ENCODE results near the gene MDFIC.

The MDFIC gene

GRCh38 chr7:115040495-115040894 is 118.6 kb downstream of the MDFIC start:
- Histone ChIP-seq H3K9ac (ENCODE audit: low read length in 5 of 5) (no peak overlapping the region), H3K9me3 (ENCODE audit: control insufficient read depth in 5 of 5, low read length in 5 of 5) (no peaks in the 10 kb centered on the region), H3K4me3 (ENCODE audit: low read depth in 1 of 5, low read length in 5 of 5) (no peak overlapping the region), H3K27ac (ENCODE audit: low read depth, low read length) (no peak overlapping the region), H3K4me1 (ENCODE audit: control insufficient read depth in 5 of 5, insufficient read depth in 5 of 5, low read length in 5 of 5) (peaks cover 0 to 16% (median 0%) of the 10 kb centered on the region in 5 donors), H3K36me3 (ENCODE audit: control insufficient read depth in 5 of 5, insufficient read depth in 5 of 5, low read length in 5 of 5) (no peaks in the 10 kb centered on the region), H3K27me3 (ENCODE audit: control insufficient read depth in 5 of 5, insufficient read depth in 4 of 5, low read length in 5 of 5) (no peaks in the 10 kb centered on the region)

- Histone ChIP-seq H3K27ac (ENCODE audit: low read depth, low read length) (peak overlapping the region; percentile 54), H3K9me3 (ENCODE audit: control insufficient read depth in 5 of 5, low read length in 5 of 5) (no peaks in the 10 kb centered on the region), H3K27me3 (ENCODE audit: control insufficient read depth in 5 of 5, insufficient read depth in 4 of 5, low read length in 5 of 5) (no peaks in the 10 kb centered on the region), H3K4me1 (ENCODE audit: control insufficient read depth in 5 of 5, insufficient read depth in 5 of 5, low read length in 5 of 5) (peaks cover 0 to 18% (median 1%) of the 10 kb centered on the region in 5 donors), H3K9ac (ENCODE audit: low read length in 5 of 5) (no peak overlapping the region), H3K4me3 (ENCODE audit: low read depth in 1 of 5, low read length in 5 of 5) (no peak overlapping the region), H3K36me3 (ENCODE audit: control insufficient read depth in 5 of 5, insufficient read depth in 5 of 5, low read length in 5 of 5) (no peaks in the 10 kb centered on the region)
Measured at GRCh38 chr7:115042596-115042995, 120.7 kb downstream of the MDFIC start.

- H3K36me3 ChIP-seq (ENCODE audit: control insufficient read depth in 5 of 5, insufficient read depth in 5 of 5, low read length in 5 of 5) = no peaks in the 10 kb centered on the region
- H3K27ac ChIP-seq (ENCODE audit: low read depth, low read length) = peak overlapping the region; percentile 54
- peaks cover 0 to 18% (median 6%) of the 10 kb centered on the region in 5 donors for H3K4me1 ChIP-seq (ENCODE audit: control insufficient read depth in 5 of 5, insufficient read depth in 5 of 5, low read length in 5 of 5)
- H3K4me3 ChIP-seq (ENCODE audit: low read depth in 1 of 5, low read length in 5 of 5) = no peak overlapping the region
- H3K9me3 ChIP-seq (ENCODE audit: control insufficient read depth in 5 of 5, low read length in 5 of 5) = no peaks in the 10 kb centered on the region
- H3K9ac ChIP-seq (ENCODE audit: low read length in 5 of 5) = no peak overlapping the region
- no peaks in the 10 kb centered on the region for H3K27me3 ChIP-seq (ENCODE audit: control insufficient read depth in 5 of 5, insufficient read depth in 4 of 5, low read length in 5 of 5)
Measured at GRCh38 chr7:115043605-115044004, 121.7 kb downstream of the MDFIC start.

GRCh38 chr7:115044224-115044623 is 122.3 kb downstream of the MDFIC start:
- H3K36me3 ChIP-seq (ENCODE audit: control insufficient read depth in 5 of 5, insufficient read depth in 5 of 5, low read length in 5 of 5) = no peaks in the 10 kb centered on the region
- H3K27ac ChIP-seq (ENCODE audit: low read depth, low read length) = peak overlapping the region; percentile 54
- no peaks in the 10 kb centered on the region for H3K9me3 ChIP-seq (ENCODE audit: control insufficient read depth in 5 of 5, low read length in 5 of 5)
- H3K4me1 ChIP-seq (ENCODE audit: control insufficient read depth in 5 of 5, insufficient read depth in 5 of 5, low read length in 5 of 5) = peaks cover 0 to 18% (median 6%) of the 10 kb centered on the region in 5 donors
- no peaks in the 10 kb centered on the region for H3K27me3 ChIP-seq (ENCODE audit: control insufficient read depth in 5 of 5, insufficient read depth in 4 of 5, low read length in 5 of 5)
- no peak overlapping the region for H3K9ac ChIP-seq (ENCODE audit: low read length in 5 of 5)
- no peak overlapping the region for H3K4me3 ChIP-seq (ENCODE audit: low read depth in 1 of 5, low read length in 5 of 5)

- no peak overlapping the region for H3K4me3 ChIP-seq (ENCODE audit: low read depth in 1 of 5, low read length in 5 of 5)
Measured at GRCh38 chr7:115047958-115048720, 126.2 kb downstream of the MDFIC start.

GRCh38 chr7:115052706-115053105 is 130.8 kb downstream of the MDFIC start:
- H3K27ac ChIP-seq (ENCODE audit: low read depth, low read length) = no peak overlapping the region
- peaks cover 0 to 5% (median 0%) of the 10 kb centered on the region in 5 donors for H3K4me1 ChIP-seq (ENCODE audit: control insufficient read depth in 5 of 5, insufficient read depth in 5 of 5, low read length in 5 of 5)

More at GRCh38 chr7:115047958-115048720, 126.2 kb downstream of the MDFIC start:
- Histone ChIP-seq H3K36me3 (ENCODE audit: control insufficient read depth in 5 of 5, insufficient read depth in 5 of 5, low read length in 5 of 5) (no peaks in the 10 kb centered on the region), H3K4me1 (ENCODE audit: control insufficient read depth in 5 of 5, insufficient read depth in 5 of 5, low read length in 5 of 5) (peaks cover 0 to 16% (median 6%) of the 10 kb centered on the region in 5 donors), H3K9ac (ENCODE audit: low read length in 5 of 5) (no peak overlapping the region), H3K9me3 (ENCODE audit: control insufficient read depth in 5 of 5, low read length in 5 of 5) (peaks cover 0 to 5% (median 0%) of the 10 kb centered on the region in 5 donors), H3K27ac (ENCODE audit: low read depth, low read length) (no peak overlapping the region), H3K27me3 (ENCODE audit: control insufficient read depth in 5 of 5, insufficient read depth in 4 of 5, low read length in 5 of 5) (no peaks in the 10 kb centered on the region)

GRCh38 chr7:115054478-115055065 is 132.7 kb downstream of the MDFIC start:
- Histone ChIP-seq H3K4me3 (ENCODE audit: low read depth in 1 of 5, low read length in 5 of 5) (no peak overlapping the region), H3K27me3 (ENCODE audit: control insufficient read depth in 5 of 5, insufficient read depth in 4 of 5, low read length in 5 of 5) (no peaks in the 10 kb centered on the region), H3K9ac (ENCODE audit: low read length in 5 of 5) (no peak overlapping the region), H3K36me3 (ENCODE audit: control insufficient read depth in 5 of 5, insufficient read depth in 5 of 5, low read length in 5 of 5) (no peaks in the 10 kb centered on the region), H3K9me3 (ENCODE audit: control insufficient read depth in 5 of 5, low read length in 5 of 5) (peaks cover 0 to 5% (median 0%) of the 10 kb centered on the region in 5 donors), H3K27ac (ENCODE audit: low read depth, low read length) (no peak overlapping the region), H3K4me1 (ENCODE audit: control insufficient read depth in 5 of 5, insufficient read depth in 5 of 5, low read length in 5 of 5) (peaks cover 0 to 23% (median 3%) of the 10 kb centered on the region in 5 donors)

More at GRCh38 chr7:115052706-115053105, 130.8 kb downstream of the MDFIC start:
- H3K27me3 ChIP-seq (ENCODE audit: control insufficient read depth in 5 of 5, insufficient read depth in 4 of 5, low read length in 5 of 5) = no peaks in the 10 kb centered on the region
- H3K9me3 ChIP-seq (ENCODE audit: control insufficient read depth in 5 of 5, low read length in 5 of 5) = peaks cover 0 to 5% (median 0%) of the 10 kb centered on the region in 5 donors
- no peak overlapping the region for H3K4me3 ChIP-seq (ENCODE audit: low read depth in 1 of 5, low read length in 5 of 5)
- no peaks in the 10 kb centered on the region for H3K36me3 ChIP-seq (ENCODE audit: control insufficient read depth in 5 of 5, insufficient read depth in 5 of 5, low read length in 5 of 5)
- no peak overlapping the region for H3K9ac ChIP-seq (ENCODE audit: low read length in 5 of 5)

- Histone ChIP-seq H3K9me3 (ENCODE audit: control insufficient read depth in 5 of 5, low read length in 5 of 5) (peaks cover 0 to 5% (median 0%) of the 10 kb centered on the region in 5 donors), H3K27me3 (ENCODE audit: control insufficient read depth in 5 of 5, insufficient read depth in 4 of 5, low read length in 5 of 5) (no peaks in the 10 kb centered on the region), H3K9ac (ENCODE audit: low read length in 5 of 5) (no peak overlapping the region), H3K4me3 (ENCODE audit: low read depth in 1 of 5, low read length in 5 of 5) (no peak overlapping the region), H3K36me3 (ENCODE audit: control insufficient read depth in 5 of 5, insufficient read depth in 5 of 5, low read length in 5 of 5) (no peaks in the 10 kb centered on the region), H3K27ac (ENCODE audit: low read depth, low read length) (no peak overlapping the region), H3K4me1 (ENCODE audit: control insufficient read depth in 5 of 5, insufficient read depth in 5 of 5, low read length in 5 of 5) (peaks cover 0 to 37% (median 9%) of the 10 kb centered on the region in 5 donors)
Measured at GRCh38 chr7:115056019-115056418, 134.1 kb downstream of the MDFIC start.

GRCh38 chr7:115058726-115059125 is 136.8 kb downstream of the MDFIC start:
- H3K27ac ChIP-seq (ENCODE audit: low read depth, low read length) = peak overlapping the region; percentile 82
- H3K9me3 ChIP-seq (ENCODE audit: control insufficient read depth in 5 of 5, low read length in 5 of 5) = no peaks in the 10 kb centered on the region
- peaks cover 0 to 39% (median 9%) of the 10 kb centered on the region in 5 donors for H3K4me1 ChIP-seq (ENCODE audit: control insufficient read depth in 5 of 5, insufficient read depth in 5 of 5, low read length in 5 of 5)
- no peaks in the 10 kb centered on the region for H3K27me3 ChIP-seq (ENCODE audit: control insufficient read depth in 5 of 5, insufficient read depth in 4 of 5, low read length in 5 of 5)
- no peak overlapping the region for H3K4me3 ChIP-seq (ENCODE audit: low read depth in 1 of 5, low read length in 5 of 5)
- no peaks in the 10 kb centered on the region for H3K36me3 ChIP-seq (ENCODE audit: control insufficient read depth in 5 of 5, insufficient read depth in 5 of 5, low read length in 5 of 5)
- no peak overlapping the region for H3K9ac ChIP-seq (ENCODE audit: low read length in 5 of 5)

GRCh38 chr7:115059321-115059720 is 137.4 kb downstream of the MDFIC start:
- no peak overlapping the region for H3K9ac ChIP-seq (ENCODE audit: low read length in 5 of 5)
- no peaks in the 10 kb centered on the region for H3K36me3 ChIP-seq (ENCODE audit: control insufficient read depth in 5 of 5, insufficient read depth in 5 of 5, low read length in 5 of 5)
- no peaks in the 10 kb centered on the region for H3K27me3 ChIP-seq (ENCODE audit: control insufficient read depth in 5 of 5, insufficient read depth in 4 of 5, low read length in 5 of 5)
- no peaks in the 10 kb centered on the region for H3K9me3 ChIP-seq (ENCODE audit: control insufficient read depth in 5 of 5, low read length in 5 of 5)
- peak overlapping the region; percentile 82 for H3K27ac ChIP-seq (ENCODE audit: low read depth, low read length)
- H3K4me3 ChIP-seq (ENCODE audit: low read depth in 1 of 5, low read length in 5 of 5) = no peak overlapping the region
- H3K4me1 ChIP-seq (ENCODE audit: control insufficient read depth in 5 of 5, insufficient read depth in 5 of 5, low read length in 5 of 5) = peaks cover 0 to 39% (median 9%) of the 10 kb centered on the region in 5 donors

Measured in subcutaneous abdominal adipose tissue (tissue), 5 donors.